Thymus (tissue), 11 donors: ENCODE measurements around the gene TPRG1. TPM values are rescaled to one million over a fixed set of nuclear protein-coding genes. Genes with fewer than 3 reads are reported as not detected.
A peak's percentile ranks its signal among the peaks of the same experiment; 100 is the strongest.

Source experiments
- DNase-seq, 9 donors: peaks; one replicate each; pipeline ENCODE4 v3.0.0-alpha.2; 2013; ENCODE audit warnings: low spot score in 9 of 9, low read depth in 6 of 9, missing footprints in 1 of 9
- H3K27ac ChIP-seq, 2 donors: one replicate each; pipeline ENCODE4 v1.5.1; 2013; ENCODE audit warnings: control low read depth in 1 of 2, low read depth in 1 of 2, low read length in 1 of 2, mild to moderate bottlenecking in 1 of 2, moderate library complexity in 1 of 2
- H3K27me3 ChIP-seq, 2 donors: one replicate each; pipeline ENCODE4 v1.5.1; 2013; ENCODE audit warnings: low read length in 1 of 2; ENCODE audit not compliant: control insufficient read depth in 2 of 2, insufficient read depth in 1 of 2
- H3K36me3 ChIP-seq, 2 donors: one replicate each; pipeline ENCODE4 v1.5.1; 2013; ENCODE audit warnings: low read length in 1 of 2, mild to moderate bottlenecking in 1 of 2, moderate library complexity in 1 of 2; ENCODE audit not compliant: control insufficient read depth in 2 of 2, insufficient read depth in 2 of 2
- H3K4me1 ChIP-seq, 2 donors: one replicate each; pipeline ENCODE4 v1.5.1; 2013; ENCODE audit warnings: low read length in 2 of 2; ENCODE audit not compliant: control insufficient read depth in 2 of 2, insufficient read depth in 2 of 2
- H3K4me3 ChIP-seq, 2 donors: one replicate each; pipeline ENCODE4 v1.5.1; 2013; ENCODE audit warnings: low read length in 2 of 2, control low read depth in 1 of 2, mild to moderate bottlenecking in 1 of 2
- H3K9me3 ChIP-seq, 2 donors: one replicate each; pipeline ENCODE4 v1.5.1; 2013; ENCODE audit warnings: low read length in 1 of 2, mild to moderate bottlenecking in 1 of 2; ENCODE audit not compliant: control insufficient read depth in 2 of 2, insufficient read depth in 1 of 2
- WGBS: extraction: QIAGEN DNeasy Blood & Tissue Kit; methylation state at CpG from one replicate; pipeline ENCODE4 v1.1.7; 2013; 5-methylcytosine and 5-hydroxymethylcytosine counted together
- polyA plus RNA-seq: library from polyadenylated mRNA; stranded (reverse); fragments of 200-250 nt; gene quantifications from one replicate; pipeline ENCODE4 v1.2.3, GENCODE V29; 2013
- total RNA-seq: library from RNA; stranded (reverse); fragments of 120-200 nt; gene quantifications from one replicate; pipeline ENCODE4 v1.2.4, GENCODE V29; 2013
- donor health status: healthy.

TPRG1 gene
- total and polyA plus RNA-seq, 2 donors, result 1.8 to 3.2 TPM

DNA sequence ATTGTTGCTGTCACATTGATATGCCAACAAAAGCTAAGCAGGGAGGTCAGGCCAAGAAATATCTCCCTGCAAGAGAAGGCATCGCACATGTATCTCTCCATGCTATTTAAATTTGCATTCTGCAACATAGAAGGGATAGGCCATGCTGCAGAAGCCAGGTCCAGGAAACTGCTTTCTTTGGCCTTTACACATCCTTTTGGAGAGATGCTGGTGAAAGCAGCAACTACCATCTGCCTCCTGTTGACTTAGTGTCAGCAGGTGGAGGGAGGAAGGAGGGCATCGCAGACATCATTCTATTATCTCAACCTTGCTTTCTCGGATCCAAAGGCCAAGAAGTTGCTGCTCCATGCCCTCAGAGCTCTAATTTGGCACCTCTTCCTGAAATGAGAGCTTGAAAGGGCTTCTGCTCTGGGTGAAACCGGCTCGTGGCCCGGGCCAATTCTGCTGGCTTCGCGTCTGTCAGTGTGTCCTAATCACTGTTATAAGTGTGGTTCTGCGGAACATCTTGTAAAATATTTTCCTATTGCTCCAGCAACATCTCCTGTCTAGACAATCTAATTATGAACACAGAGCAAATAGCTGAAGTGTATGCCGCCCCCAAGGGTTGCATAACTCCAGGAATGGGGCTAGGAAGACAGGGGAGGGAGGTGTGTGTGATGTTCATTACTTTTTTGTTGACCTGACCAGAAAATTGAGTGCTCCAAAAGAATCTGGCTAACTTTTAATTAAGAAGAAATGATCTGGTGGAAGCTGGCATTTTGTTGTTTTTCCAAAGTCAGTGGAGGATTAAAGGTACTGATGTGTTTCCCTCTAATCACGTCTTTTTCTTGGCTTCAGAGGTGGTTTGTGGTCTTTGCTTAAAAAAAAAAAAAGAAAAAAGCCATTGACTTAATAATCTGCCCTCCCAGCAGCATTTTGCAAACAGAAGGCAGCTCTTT is 89.1 kb downstream of the TPRG1 start:
- Histone ChIP-seq H3K4me3 (no peak overlapping the region), H3K36me3 (no peaks in the 10 kb centered on the region), H3K27ac (no peak overlapping the region), H3K27me3 (no peaks in the 10 kb centered on the region), H3K9me3 (no peaks in the 10 kb centered on the region), H3K4me1 (no peaks in the 10 kb centered on the region)
- no peak for DNase-seq
- 89% methylated on average over 11 of the region's 11 CpGs for WGBS

GRCh38 chr3:189262746-189263145 is 91.0 kb downstream of the TPRG1 start:
- Histone ChIP-seq H3K9me3 (no peaks in the 10 kb centered on the region), H3K27me3 (no peaks in the 10 kb centered on the region), H3K4me1 (no peaks in the 10 kb centered on the region), H3K36me3 (no peaks in the 10 kb centered on the region), H3K27ac (no peak overlapping the region), H3K4me3 (no peak overlapping the region)
- 32% methylated on average over 3 of the region's 3 CpGs for WGBS
- no peak for DNase-seq

DNA sequence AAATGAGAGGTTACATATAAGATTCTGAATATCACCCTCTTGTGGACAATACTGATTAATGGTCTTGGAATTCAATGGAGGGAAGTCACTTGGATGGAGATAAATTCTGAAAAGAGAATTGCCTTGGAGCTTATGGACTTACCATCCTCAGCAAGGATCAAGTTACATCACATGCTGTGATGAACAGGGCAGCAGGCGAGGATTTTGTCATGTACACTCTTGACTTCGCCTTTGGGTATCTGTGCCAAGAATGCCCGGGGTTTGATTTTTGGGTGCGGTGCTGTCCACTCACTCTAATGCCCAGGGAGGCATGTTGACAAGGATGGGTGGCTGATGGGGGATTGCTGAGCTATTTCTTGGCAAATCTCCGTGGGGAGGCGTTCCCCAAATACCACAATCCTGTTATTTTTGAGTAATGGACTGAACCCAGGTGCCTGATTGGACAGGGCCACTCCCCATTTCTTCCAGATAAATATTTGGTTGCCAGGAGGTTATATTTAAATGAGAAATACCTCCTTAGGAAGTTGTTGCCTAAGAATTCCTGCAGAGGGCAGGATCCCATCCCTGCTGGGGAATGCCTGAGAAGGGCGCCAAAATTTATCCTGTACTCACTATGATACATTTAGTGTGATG is 96.3 kb downstream of the TPRG1 start:
- DNase-seq, result no peak
- Histone ChIP-seq H3K36me3 (no peaks in the 10 kb centered on the region), H3K4me3 (no peak overlapping the region), H3K27me3 (no peaks in the 10 kb centered on the region), H3K9me3 (no peaks in the 10 kb centered on the region), H3K4me1 (peaks cover 0 to 7% of the 10 kb centered on the region in 2 donors), H3K27ac (no peak overlapping the region)
- WGBS, result 94% methylated on average over 7 of the region's 7 CpGs

GRCh38 chr3:189269365-189269764 is 97.6 kb downstream of the TPRG1 start:
- no peak for DNase-seq
- Histone ChIP-seq H3K27me3 (no peaks in the 10 kb centered on the region), H3K4me3 (no peak overlapping the region), H3K9me3 (no peaks in the 10 kb centered on the region), H3K36me3 (no peaks in the 10 kb centered on the region), H3K27ac (no peak overlapping the region), H3K4me1 (peaks cover 0 to 7% of the 10 kb centered on the region in 2 donors)
- 89% methylated on average over 3 of the region's 3 CpGs for WGBS

DNA sequence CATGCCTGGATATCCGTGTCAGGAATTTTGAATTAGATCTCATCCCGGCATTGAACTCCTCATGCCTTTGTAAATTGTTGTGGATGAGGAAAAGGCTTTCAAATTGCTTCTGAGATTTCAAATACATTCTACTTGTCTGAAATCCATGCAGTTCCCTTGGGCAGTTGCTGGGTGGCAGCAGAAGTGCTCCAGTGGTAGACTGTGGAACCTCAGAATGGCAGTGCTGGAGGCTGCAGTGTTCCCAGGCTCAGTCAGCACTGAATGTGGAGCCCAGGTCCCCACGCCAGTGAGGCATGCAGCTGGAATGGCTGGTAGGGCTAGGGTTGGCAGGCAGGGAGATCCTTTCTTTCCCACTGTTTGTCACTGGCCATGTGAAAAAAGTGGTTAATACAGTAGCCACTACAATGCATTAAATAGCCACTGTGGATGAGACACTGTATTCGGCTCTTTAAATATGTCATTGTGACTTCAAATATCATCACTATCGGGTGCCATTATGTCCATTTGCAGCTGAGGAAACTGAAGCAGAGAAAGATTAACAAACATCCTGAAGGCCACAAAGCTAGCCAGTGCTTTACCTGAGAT is 98.6 kb downstream of the TPRG1 start:
- no peak overlapping the region for H3K27ac ChIP-seq
- peak in 5 of 9 donors; percentile 25 to 70 (median 42) for DNase-seq
- 84% methylated on average over 5 of the region's 5 CpGs for WGBS

DNA sequence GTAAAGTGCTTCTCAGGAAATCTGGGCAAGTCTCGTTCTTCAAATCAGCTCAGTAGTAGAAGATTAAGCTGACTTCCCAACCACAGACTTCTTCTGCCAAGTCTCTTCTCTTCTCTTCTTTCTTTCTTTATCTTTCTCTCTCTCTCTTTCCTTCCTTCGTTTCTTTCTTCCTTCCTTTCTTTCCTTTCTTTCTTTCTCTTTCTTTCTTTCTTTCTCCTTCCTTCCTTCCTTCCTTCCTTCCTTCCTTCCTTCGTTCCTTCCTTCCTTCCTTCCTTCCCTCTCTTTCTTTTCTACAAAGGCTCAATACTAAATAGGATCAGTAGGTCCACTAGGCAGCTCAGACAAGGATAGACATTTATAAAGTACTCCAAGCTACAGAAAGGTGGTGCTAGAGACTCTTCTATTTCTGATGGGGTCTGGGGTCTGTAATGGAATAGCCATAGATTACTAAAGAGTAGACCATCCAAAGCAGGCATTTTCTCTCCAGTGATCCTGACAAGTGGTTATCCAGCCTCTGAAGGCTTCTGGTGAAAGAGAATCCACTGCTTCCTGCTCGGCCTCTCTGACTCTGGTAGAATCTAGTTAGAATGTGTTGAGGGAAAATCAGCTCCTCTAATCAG is 100.8 kb downstream of the TPRG1 start:
- H3K4me1 ChIP-seq, result peaks cover 0 to 12% of the 10 kb centered on the region in 2 donors
- no peak overlapping the region for H3K4me3 ChIP-seq
- H3K9me3 ChIP-seq, result no peaks in the 10 kb centered on the region
- DNase-seq, result peak in 4 of 9 donors; percentile 18 to 65 (median 38)
- H3K36me3 ChIP-seq, result no peaks in the 10 kb centered on the region
- no peak overlapping the region for H3K27ac ChIP-seq
- 67% methylated on average over 4 of the region's 4 CpGs for WGBS
- no peaks in the 10 kb centered on the region for H3K27me3 ChIP-seq

More for the DNA sequence above, 98.6 kb downstream of the TPRG1 start:
- peaks cover 0 to 7% of the 10 kb centered on the region in 2 donors for H3K4me1 ChIP-seq
- H3K9me3 ChIP-seq, result no peaks in the 10 kb centered on the region
- no peaks in the 10 kb centered on the region for H3K27me3 ChIP-seq
- H3K36me3 ChIP-seq, result no peaks in the 10 kb centered on the region
- no peak overlapping the region for H3K4me3 ChIP-seq

- H3K4me1 ChIP-seq, result peaks cover 0 to 19% of the 10 kb centered on the region in 2 donors
- no peak for DNase-seq
- WGBS, result 98% methylated on average over 1 of the region's 1 CpG
- no peaks in the 10 kb centered on the region for H3K9me3 ChIP-seq
- no peaks in the 10 kb centered on the region for H3K27me3 ChIP-seq
- H3K27ac ChIP-seq, result no peak overlapping the region
- H3K36me3 ChIP-seq, result no peaks in the 10 kb centered on the region
- no peak overlapping the region for H3K4me3 ChIP-seq
Observed at GRCh38 chr3:189273736-189274135, 102.0 kb downstream of the TPRG1 start.

- H3K27me3 ChIP-seq, result no peaks in the 10 kb centered on the region
- 96% methylated on average over 2 of the region's 2 CpGs for WGBS
- H3K36me3 ChIP-seq, result no peaks in the 10 kb centered on the region
- no peak for DNase-seq
- no peak overlapping the region for H3K27ac ChIP-seq
- H3K9me3 ChIP-seq, result no peaks in the 10 kb centered on the region
- H3K4me1 ChIP-seq, result peaks cover 0 to 19% of the 10 kb centered on the region in 2 donors
- H3K4me3 ChIP-seq, result no peak overlapping the region
Observed at GRCh38 chr3:189275182-189275581, 103.4 kb downstream of the TPRG1 start.
